ENCODE measurements around the gene SMCHD1. TPM values are rescaled to one million over a fixed set of nuclear protein-coding genes. Genes with fewer than 3 reads are reported as not detected.

The SMCHD1 gene
- total and polyA plus RNA-seq, 2 experiments from 2014 or later: 7.7 to 39.0 TPM

GRCh38 chr18:2851771-2852170 is 196.2 kb downstream of the SMCHD1 start:
- peaks cover 3% of the 10 kb centered on the region; the same call in 2 of the 3 replicates for H3K4me1 Mint-ChIP-seq
- no peaks in the 10 kb centered on the region for H3K36me3 Mint-ChIP-seq (ENCODE audit: low read depth)
- no peak overlapping the region for H3K27ac ChIP-seq (ENCODE audit: low read depth)
- no peak overlapping the region for H3K4me3 ChIP-seq
- no peaks in the 10 kb centered on the region for H4K20me1 ChIP-seq (replicated peaks; ENCODE audit: insufficient read depth)
- peaks cover 37% of the 10 kb centered on the region for H3K27me3 ChIP-seq (ENCODE audit: insufficient read depth)
- H3K27ac Mint-ChIP-seq: no peak overlapping the region
- TF ChIP-seq CTCF (conservative IDR thresholded peaks at IDR 0.05; ENCODE audit: low read depth in 2 of 2) (no peak), ZNF462 (CRISPR knock-in tag; IDR thresholded peaks at IDR 0.05) (no peak), ZNF331 (CRISPR knock-in tag; IDR thresholded peaks at IDR 0.05; ENCODE audit: low read depth) (no peak), ETS1 (IDR thresholded peaks at IDR 0.05) (no peak), REST (IDR thresholded peaks at IDR 0.05; ENCODE audit: unreplicated experiment) (no peak), STAT1 (IDR thresholded peaks at IDR 0.05; ENCODE audit: unreplicated experiment) (no peak), POLR2AphosphoS5 (IDR thresholded peaks at IDR 0.05; ENCODE audit: low read depth) (no peak), ZNF114 (CRISPR knock-in tag; IDR thresholded peaks at IDR 0.05) (no peak), JUNB (IDR thresholded peaks at IDR 0.05; ENCODE audit: unreplicated experiment) (no peak), NANOG (IDR thresholded peaks at IDR 0.05; ENCODE audit: borderline replicate concordance) (no peak), CREB1 (CRISPR knock-in tag; IDR thresholded peaks at IDR 0.05; ENCODE audit: low read depth) (no peak), EZH2 (IDR thresholded peaks at IDR 0.05; ENCODE audit: low read depth, unreplicated experiment) (no peak)
- H3K27me3 Mint-ChIP-seq (ENCODE audit: insufficient read depth, low read depth, poor library complexity): peaks cover 24% of the 10 kb centered on the region
- H3K4me2 ChIP-seq: no peak overlapping the region
- H3K9me3 Mint-ChIP-seq: no peaks in the 10 kb centered on the region
- no peak overlapping the region for H2AFZ ChIP-seq
- no peak overlapping the region for H3K4me3 Mint-ChIP-seq
- H3K36me3 ChIP-seq (ENCODE audit: insufficient read depth): no peaks in the 10 kb centered on the region
- peaks cover 5% of the 10 kb centered on the region; the same call in 1 of the 2 replicates for H3F3A ChIP-seq (replicated peaks; ENCODE audit: low read depth)
- no peak for ATAC-seq
- no peaks in the 10 kb centered on the region for H3K79me2 ChIP-seq (replicated peaks; ENCODE audit: insufficient read depth)
- peaks cover 7% of the 10 kb centered on the region for H3K4me1 ChIP-seq (ENCODE audit: insufficient read depth)
- H3K9me2 ChIP-seq (ENCODE audit: insufficient read depth): no peaks in the 10 kb centered on the region
- DNase-seq (ENCODE audit: low spot score): no peak
